Neuronal stem cell (in vitro differentiated cells): ENCODE measurements around the gene TSPEAR.

Experiments
- DNase-seq: peaks from one replicate; pipeline ENCODE4 v3.0.0-alpha.2; 2013; ENCODE audit warnings: low spot score
- H2AFZ ChIP-seq: one replicate; pipeline ENCODE4 v1.6.1; 2013; ENCODE audit warnings: mild to moderate bottlenecking, low read length, inconsistent platforms
- H2AK5ac ChIP-seq: 2 replicates; pipeline ENCODE4 v1.6.1; 2013; ENCODE audit warnings: low read depth, mild to moderate bottlenecking, inconsistent platforms, low read length, moderate library complexity, mixed read lengths
- H2BK120ac ChIP-seq: 2 replicates; pipeline ENCODE4 v1.6.1; 2013; ENCODE audit warnings: low read depth, mild to moderate bottlenecking, inconsistent platforms, low read length, moderate library complexity, mixed read lengths
- H2BK12ac ChIP-seq: one replicate; pipeline ENCODE4 v1.6.1; 2013; ENCODE audit warnings: low read length, inconsistent platforms
- H2BK15ac ChIP-seq: 2 replicates; pipeline ENCODE4 v1.6.1; 2013; ENCODE audit warnings: mild to moderate bottlenecking, low read length, inconsistent platforms, mixed read lengths
- H2BK5ac ChIP-seq: one replicate; pipeline ENCODE4 v1.6.1; 2013; ENCODE audit warnings: inconsistent platforms, mild to moderate bottlenecking, low read length, moderate library complexity
- H3K14ac ChIP-seq: one replicate; pipeline ENCODE4 v1.6.1; 2013; ENCODE audit warnings: low read length, inconsistent platforms
- H3K18ac ChIP-seq: 2 replicates; pipeline ENCODE4 v1.6.1; 2013; ENCODE audit warnings: low read length, inconsistent platforms
- H3K23ac ChIP-seq: 2 replicates; pipeline ENCODE4 v1.6.1; 2013; ENCODE audit warnings: low read depth, mild to moderate bottlenecking, mixed read lengths, low read length, inconsistent platforms; ENCODE audit not compliant: poor library complexity
- H3K27ac ChIP-seq: replicated peaks from 3 replicates; pipeline ENCODE4 v1.5.1; 2013; ENCODE audit warnings: low read length, inconsistent platforms
- H3K27me3 ChIP-seq, 3 experiments: 2 replicates each; pipeline ENCODE4 v1.6.1; 2013; ENCODE audit warnings: low read length in 3 of 3, mild to moderate bottlenecking in 2 of 3, inconsistent platforms in 1 of 3, low read depth in 1 of 3, mixed read lengths in 1 of 3, moderate library complexity in 1 of 3; ENCODE audit not compliant: control insufficient read depth in 3 of 3, insufficient read depth in 3 of 3
- H3K36me3 ChIP-seq, 2 donors: replicated peaks in 1 of 2; 2 replicates each; pipeline ENCODE4 v1.6.1; 2013; ENCODE audit warnings: low read length in 2 of 2; ENCODE audit not compliant: control insufficient read depth in 2 of 2, insufficient read depth in 2 of 2
- H3K4ac ChIP-seq: 2 replicates; pipeline ENCODE4 v1.6.1; 2013; ENCODE audit warnings: inconsistent platforms, mild to moderate bottlenecking, low read length, moderate library complexity
- H3K4me1 ChIP-seq, 2 donors: 1 replicate in 1 of 2; 2 replicates in 1 of 2; pipeline ENCODE4 v1.6.1; 2013; ENCODE audit warnings: low read length in 2 of 2, low read depth in 1 of 2; ENCODE audit not compliant: control insufficient read depth in 2 of 2, insufficient read depth in 1 of 2
- H3K4me2 ChIP-seq: one replicate; pipeline ENCODE4 v1.6.1; 2013; ENCODE audit warnings: mild to moderate bottlenecking, low read length, inconsistent platforms; ENCODE audit not compliant: insufficient read depth, poor library complexity, severe bottlenecking
- H3K4me3 ChIP-seq, 2 donors: 2 replicates each; pipeline ENCODE4 v1.5.1; 2013; ENCODE audit warnings: low read length in 2 of 2, mild to moderate bottlenecking in 2 of 2, inconsistent platforms in 1 of 2, moderate library complexity in 1 of 2
- H3K79me1 ChIP-seq: one replicate; pipeline ENCODE4 v1.6.1; 2013; ENCODE audit warnings: low read depth, mild to moderate bottlenecking, inconsistent platforms, low read length, moderate library complexity
- H3K9ac ChIP-seq: one replicate; pipeline ENCODE4 v1.6.1; 2013; ENCODE audit warnings: mild to moderate bottlenecking, low read depth, low read length, inconsistent platforms; ENCODE audit not compliant: poor library complexity
- H3K9me3 ChIP-seq, 2 donors: replicated peaks in 1 of 2; 2 replicates each; pipeline versions ENCODE3 to v1.6.1; 2013; ENCODE audit warnings: low read length in 2 of 2, mild to moderate bottlenecking in 2 of 2, inconsistent platforms in 1 of 2, low read depth in 1 of 2, mixed read lengths in 1 of 2, moderate library complexity in 1 of 2; ENCODE audit not compliant: control insufficient read depth in 2 of 2, insufficient read depth in 1 of 2
- H4K8ac ChIP-seq: one replicate; pipeline ENCODE4 v1.6.1; 2013; ENCODE audit warnings: low read depth, mild to moderate bottlenecking, inconsistent platforms, low read length, moderate library complexity
- H4K91ac ChIP-seq: one replicate; pipeline ENCODE4 v1.6.1; 2013; ENCODE audit warnings: low read length, low read depth, mild to moderate bottlenecking, inconsistent platforms; ENCODE audit not compliant: poor library complexity
- WGBS, 2 donors: extraction: QIAGEN DNeasy Blood & Tissue Kit; methylation state at CpG; one replicate each; pipeline ENCODE4 v1.1.7; 2013; ENCODE audit warnings: missing lambda C conversion rate in 2 of 2, mixed read lengths in 1 of 2; ENCODE audit not compliant: insufficient read length in 2 of 2, insufficient replicate concordance in 1 of 2; ENCODE audit errors: extremely low coverage in 2 of 2; 5-methylcytosine and 5-hydroxymethylcytosine counted together

Gene TSPEAR

DNA sequence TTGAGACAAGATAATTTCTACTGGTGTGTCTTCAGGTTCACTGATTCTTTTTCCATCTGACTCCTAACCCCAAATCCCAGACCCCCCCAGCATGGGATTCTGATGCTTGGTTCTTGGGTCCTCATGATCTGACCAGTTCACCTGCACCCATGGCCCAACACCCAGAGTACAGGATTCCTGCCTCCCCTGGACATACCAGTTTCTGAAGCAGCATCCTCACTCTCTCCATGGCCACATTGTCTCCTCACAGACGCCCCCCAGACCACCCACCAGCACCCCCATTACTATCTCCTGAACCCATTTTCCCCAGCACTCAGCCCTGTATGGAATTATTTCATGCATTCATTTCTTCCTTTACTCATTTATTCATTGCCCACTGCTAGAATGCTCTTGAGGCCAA is 54.5 kb downstream of the TSPEAR start:
- DNase-seq: no peak
- H4K91ac ChIP-seq: no peak overlapping the region
- H2AFZ ChIP-seq: no peak overlapping the region
- H3K27ac ChIP-seq: no peak overlapping the region
- H2BK15ac ChIP-seq: no peak overlapping the region
- H3K79me1 ChIP-seq: no peaks in the 10 kb centered on the region
- H2BK5ac ChIP-seq: no peak overlapping the region
- H3K4me1 ChIP-seq: peaks cover 0 to 2% of the 10 kb centered on the region in 2 donors
- H4K8ac ChIP-seq: no peak overlapping the region
- H3K4me3 ChIP-seq: no peak overlapping the region
- no peak overlapping the region for H3K18ac ChIP-seq
- peaks cover 0 to 4% of the 10 kb centered on the region in 2 donors for H3K9me3 ChIP-seq
- no peak overlapping the region for H2BK120ac ChIP-seq
- no peak overlapping the region for H3K9ac ChIP-seq
- H3K4ac ChIP-seq: no peak overlapping the region
- no peaks in the 10 kb centered on the region for H3K36me3 ChIP-seq
- H3K23ac ChIP-seq: no peak overlapping the region
- H2AK5ac ChIP-seq: no peak overlapping the region
- no CpG with 5 or more reads among the region's 1 CpG for WGBS, 2 donors
- H3K4me2 ChIP-seq: no peak overlapping the region
- no peak overlapping the region for H3K14ac ChIP-seq
- no peak overlapping the region for H2BK12ac ChIP-seq
- no peaks in the 10 kb centered on the region for H3K27me3 ChIP-seq

DNA sequence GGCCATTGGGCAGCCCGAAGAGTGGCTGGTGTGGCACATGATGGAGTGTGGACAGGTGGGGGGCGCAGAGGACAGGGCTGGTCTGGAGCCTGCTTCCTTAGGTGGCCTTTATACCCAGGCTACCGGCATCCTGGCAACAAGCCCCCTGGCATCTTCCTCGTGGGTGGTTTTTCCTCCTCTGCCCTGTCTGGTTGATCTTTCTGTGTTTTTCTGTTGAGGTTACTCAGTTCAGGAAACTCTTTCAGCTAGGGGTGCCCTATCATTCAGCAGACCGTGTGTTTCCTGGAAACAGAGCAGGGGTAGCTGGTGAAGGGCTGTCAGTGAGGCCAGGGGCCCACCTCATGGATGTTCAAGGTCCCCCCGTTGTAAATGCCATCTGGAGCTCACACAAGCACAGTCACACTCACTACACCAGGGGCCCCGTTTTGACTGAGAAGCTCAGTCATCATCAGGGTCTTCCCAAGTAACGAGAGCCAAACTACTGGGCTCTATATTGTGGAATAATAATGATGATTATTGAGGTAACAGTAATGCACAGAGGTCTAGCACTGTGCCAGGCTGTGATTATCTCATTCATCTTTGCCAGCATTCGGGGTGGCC is 56.7 kb downstream of the TSPEAR start, which contains the start of gene KRTAP12-4:
Gene KRTAP12-4 (minus strand): TSS at position 84 of the 600 bp plus-strand sequence. CDS start 45 bp downstream, at position 39.
- H4K8ac ChIP-seq: no peak within 1 kb of the TSS
- WGBS, 2 donors: no CpG with 5 or more reads among the region's 9 CpGs
- H3K4me3 ChIP-seq: no peak within 1 kb of the TSS
- H3K9me3 ChIP-seq: peaks cover 0 to 6% of the 10 kb centered on the region in 2 donors
- no peak within 1 kb of the TSS for H4K91ac ChIP-seq
- H3K36me3 ChIP-seq: no peaks in the 10 kb centered on the region
- peak within 1 kb of the TSS; percentile 31 for H3K18ac ChIP-seq
- H3K27me3 ChIP-seq: no peaks in the 10 kb centered on the region
- no peak for DNase-seq
- H3K27ac ChIP-seq: no peak within 1 kb of the TSS
- H3K23ac ChIP-seq: no peak within 1 kb of the TSS
- H2BK15ac ChIP-seq: peak within 1 kb of the TSS; percentile 77
- H2AK5ac ChIP-seq: peak within 1 kb of the TSS; percentile 66
- H2BK120ac ChIP-seq: peak within 1 kb of the TSS; percentile 44
- H3K79me1 ChIP-seq: no peaks in the 10 kb centered on the region
- no peak within 1 kb of the TSS for H3K4ac ChIP-seq
- H3K4me1 ChIP-seq: peaks cover 0 to 2% of the 10 kb centered on the region in 2 donors
- H2AFZ ChIP-seq: no peak within 1 kb of the TSS
- no peak within 1 kb of the TSS for H3K9ac ChIP-seq
- peak within 1 kb of the TSS; percentile 79 for H3K14ac ChIP-seq
- H2BK12ac ChIP-seq: peak within 1 kb of the TSS; percentile 59
- no peak within 1 kb of the TSS for H3K4me2 ChIP-seq
- no peak within 1 kb of the TSS for H2BK5ac ChIP-seq

DNA sequence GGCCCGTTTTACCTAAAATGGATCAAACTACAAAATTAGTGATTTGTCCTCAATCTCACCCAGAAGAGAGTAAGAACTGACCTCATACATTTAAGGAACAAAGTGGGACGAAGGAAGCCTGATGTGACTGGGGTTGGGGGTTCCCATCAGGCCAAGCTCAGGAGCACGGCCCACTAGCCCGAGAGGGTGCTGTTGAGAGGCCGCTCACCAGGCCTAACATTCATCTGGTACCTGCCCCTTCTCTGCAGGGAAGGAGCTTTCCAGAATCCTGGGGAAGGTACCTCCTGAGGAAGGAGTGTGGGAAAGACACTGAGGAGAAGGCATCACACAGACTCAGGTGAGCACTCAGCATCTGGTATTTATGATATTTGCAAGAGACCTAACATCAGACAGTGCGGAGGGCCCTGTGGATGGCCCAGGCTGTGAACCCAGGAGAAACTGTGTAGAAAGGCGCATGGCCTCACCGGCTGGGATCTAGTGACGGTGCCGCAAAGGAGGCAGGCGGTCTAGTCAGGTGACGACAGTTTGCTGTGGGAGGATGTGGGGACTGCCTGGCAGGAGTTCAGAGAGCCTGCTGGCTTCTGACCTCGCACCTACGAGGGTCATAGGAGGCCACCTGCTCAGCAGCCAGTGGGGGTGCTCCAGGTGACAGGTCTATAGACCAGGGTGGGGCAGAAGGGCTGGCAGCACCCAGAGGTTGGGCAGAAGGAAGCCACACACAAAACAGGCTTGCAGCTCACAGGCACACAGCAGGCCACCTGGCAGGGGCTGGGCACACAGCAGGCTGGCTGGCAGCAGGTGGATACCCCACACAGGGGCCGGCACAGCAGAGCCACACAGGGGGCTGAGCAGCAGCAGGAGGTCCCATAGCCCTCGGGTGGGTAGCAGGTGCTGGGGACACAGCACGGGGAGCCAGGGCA is 57.5 kb downstream of the TSPEAR start:
- no CpG with 5 or more reads among the region's 17 CpGs for WGBS, 2 donors
- Histone ChIP-seq H3K27me3 (no peaks in the 10 kb centered on the region), H3K9me3 (peaks cover 0 to 6% of the 10 kb centered on the region in 2 donors)

DNA sequence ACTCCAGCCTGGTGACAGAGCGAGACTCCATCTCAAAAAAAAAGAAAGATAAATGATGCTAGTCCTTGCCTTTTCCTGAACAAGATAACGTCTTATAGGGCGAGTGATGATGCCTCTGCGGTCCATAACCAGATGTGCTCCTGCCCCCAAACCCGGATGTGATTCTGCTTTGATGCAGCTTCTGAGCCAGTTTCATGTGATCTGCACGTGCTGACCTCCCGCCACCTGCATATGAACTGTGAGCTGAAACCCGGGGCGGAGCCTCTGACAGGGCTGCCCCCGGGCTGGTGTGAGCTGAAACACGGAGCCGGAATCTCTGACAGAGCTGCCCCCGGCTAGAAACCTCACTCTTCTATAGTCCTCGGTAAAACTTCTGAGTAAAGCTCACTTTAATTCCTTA is 58.2 kb downstream of the TSPEAR start:
- no peak overlapping the region for H2BK120ac ChIP-seq
- H2BK5ac ChIP-seq: no peak overlapping the region
- peaks cover 0 to 1% (median 0%) of the 10 kb centered on the region in 3 experiments for H3K27me3 ChIP-seq
- H3K23ac ChIP-seq: no peak overlapping the region
- no peak overlapping the region for H2AK5ac ChIP-seq
- no peak overlapping the region for H3K4me2 ChIP-seq
- no peak for DNase-seq
- no peak overlapping the region for H2BK12ac ChIP-seq
- no peak overlapping the region for H3K18ac ChIP-seq
- H3K79me1 ChIP-seq: no peaks in the 10 kb centered on the region
- no peak overlapping the region for H2BK15ac ChIP-seq
- no peak overlapping the region for H2AFZ ChIP-seq
- H3K27ac ChIP-seq: no peak overlapping the region
- H3K4me1 ChIP-seq: no peaks in the 10 kb centered on the region
- no peak overlapping the region for H3K4ac ChIP-seq
- no peak overlapping the region for H3K9ac ChIP-seq
- no peak overlapping the region for H4K91ac ChIP-seq
- WGBS, 2 donors: no CpG with 5 or more reads among the region's 14 CpGs
- no peak overlapping the region for H3K4me3 ChIP-seq
- H3K36me3 ChIP-seq: no peaks in the 10 kb centered on the region
- peaks cover 0 to 6% of the 10 kb centered on the region in 2 donors for H3K9me3 ChIP-seq
- no peak overlapping the region for H4K8ac ChIP-seq
- H3K14ac ChIP-seq: no peak overlapping the region

More for the DNA sequence above, 57.5 kb downstream of the TSPEAR start:
- no peak for DNase-seq
- Histone ChIP-seq H3K4me1 (peaks cover 0 to under 1% of the 10 kb centered on the region in 2 donors), H4K8ac (no peak overlapping the region), H2BK12ac (peak overlapping the region; percentile 59), H3K36me3 (no peaks in the 10 kb centered on the region), H3K79me1 (no peaks in the 10 kb centered on the region), H3K14ac (peak overlapping the region; percentile 79), H3K4me2 (no peak overlapping the region), H3K27ac (no peak overlapping the region), H4K91ac (no peak overlapping the region), H2AFZ (no peak overlapping the region), H2BK15ac (peak overlapping the region; percentile 77), H3K18ac (peak overlapping the region; percentile 31), H3K9ac (no peak overlapping the region), H3K4ac (no peak overlapping the region), H3K4me3 (no peak overlapping the region), H3K23ac (no peak overlapping the region), H2AK5ac (peak overlapping the region; percentile 66), H2BK120ac (peak overlapping the region; percentile 44), H2BK5ac (no peak overlapping the region)
